ENCODE results near the gene KIF26A.
"Not testable (repeated sequence)": the region's sequence is repeated elsewhere in the genome, so short reads cannot be mapped to it uniquely, and the experiment has no call there.

The KIF26A gene

DNA sequence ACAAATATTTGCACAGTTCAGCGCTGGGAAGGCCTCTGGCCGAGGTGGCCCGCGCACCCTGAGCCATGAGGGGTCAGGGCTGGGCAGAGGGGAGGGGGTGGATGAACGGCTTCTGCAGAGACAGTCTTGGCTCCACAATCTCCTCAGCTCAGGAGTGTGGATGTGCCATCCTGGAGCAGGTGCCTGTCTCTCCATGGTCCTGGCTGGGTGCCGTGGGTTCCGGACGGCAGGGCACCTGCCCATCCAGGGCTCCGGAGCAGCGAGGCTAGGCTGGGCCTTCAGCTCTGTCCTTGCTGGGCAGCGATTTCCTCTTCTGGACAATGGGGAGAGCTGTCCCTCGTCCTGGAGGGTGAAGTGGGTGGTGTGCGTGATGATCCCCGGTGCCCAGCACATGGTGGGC, 55.6 kb downstream of the KIF26A start:
- DNase-seq (ENCODE audit: low read depth), result no peak

DNA sequence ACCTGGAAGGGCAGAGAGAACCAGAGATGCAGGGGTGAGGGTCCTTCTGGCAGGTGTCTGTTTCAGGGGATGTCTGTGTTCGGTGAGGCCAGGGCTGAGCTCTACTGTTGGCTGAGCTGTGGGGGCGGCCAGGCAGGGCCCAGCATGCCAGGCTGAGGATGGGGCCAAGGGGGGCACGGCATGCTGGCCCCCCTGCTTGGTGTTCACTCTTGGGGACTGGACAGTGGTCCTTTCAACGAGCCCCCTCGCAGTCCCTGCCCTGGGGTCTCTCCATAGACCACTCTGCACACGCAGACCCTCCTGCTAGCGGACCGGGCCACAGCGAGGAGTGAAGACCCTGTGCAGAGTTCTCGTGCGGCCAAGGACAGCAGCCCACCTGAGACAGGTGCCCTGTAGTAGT, 56.3 kb downstream of the KIF26A start:
- no peak for DNase-seq (ENCODE audit: low read depth)

DNA sequence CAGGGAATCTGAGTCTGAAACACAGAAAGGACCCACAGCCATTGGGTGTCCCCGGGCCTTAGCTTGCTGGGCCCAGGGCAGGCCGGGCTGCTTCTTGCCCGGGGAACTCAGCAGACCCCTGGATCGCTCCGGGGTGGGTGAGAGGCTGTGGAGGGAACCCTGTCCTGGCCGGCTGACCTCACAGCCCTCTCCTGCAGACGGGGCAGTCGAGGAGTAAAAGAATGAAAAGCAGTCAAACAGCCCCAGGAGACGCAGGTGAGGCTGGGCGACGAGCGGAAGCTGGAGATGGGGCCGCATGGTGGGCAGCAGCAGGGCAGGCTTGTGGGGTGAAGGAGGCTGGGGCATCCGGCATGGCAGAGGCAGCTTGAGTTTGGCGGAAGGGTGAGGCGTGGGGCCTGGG, 57.0 kb downstream of the KIF26A start:
- DNase-seq (ENCODE audit: low read depth), result no peak

- DNase-seq (ENCODE audit: low read depth), result no peak
Observed at GRCh38 chr14:104195878-104196277, 57.5 kb downstream of the KIF26A start.

DNA sequence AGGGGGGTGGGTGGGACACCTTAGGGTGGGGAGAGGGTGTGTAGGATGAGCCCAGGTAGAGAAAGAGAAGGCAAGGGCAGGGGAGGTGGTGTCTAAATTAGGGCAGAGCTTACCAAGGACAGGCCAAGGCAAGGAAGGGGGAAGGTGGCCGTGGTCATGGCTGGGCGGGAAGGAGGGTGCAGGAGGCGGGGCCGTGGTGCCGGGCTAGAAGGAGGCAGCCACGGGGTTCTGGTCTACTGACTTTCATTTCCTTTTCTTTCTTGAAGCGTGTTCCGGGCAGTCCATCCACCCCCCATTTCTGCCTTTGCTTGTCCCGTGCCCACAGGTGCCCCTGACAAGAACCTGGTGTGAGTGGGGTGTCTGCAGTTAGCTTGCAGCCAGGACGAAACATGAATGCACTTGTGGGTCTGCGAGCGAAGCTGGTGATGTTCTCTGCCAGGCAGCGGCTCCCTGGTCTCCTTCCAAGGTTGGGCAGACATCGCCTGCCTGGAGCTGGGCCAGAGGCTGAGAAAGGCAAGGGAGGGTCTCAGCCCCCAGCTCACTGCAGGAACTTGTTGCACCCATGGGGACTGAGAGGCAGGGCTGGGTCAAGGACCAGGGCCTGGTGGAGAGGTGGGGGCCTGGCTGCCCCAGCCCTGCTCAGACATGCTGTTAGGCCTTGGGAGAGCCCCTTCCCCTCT, 58.2 kb downstream of the KIF26A start:
- DNase-seq (ENCODE audit: low read depth), result no peak

GRCh38 chr14:104197449-104198247, 59.3 kb downstream of the KIF26A start:
- no peak for DNase-seq (ENCODE audit: low read depth)

DNA sequence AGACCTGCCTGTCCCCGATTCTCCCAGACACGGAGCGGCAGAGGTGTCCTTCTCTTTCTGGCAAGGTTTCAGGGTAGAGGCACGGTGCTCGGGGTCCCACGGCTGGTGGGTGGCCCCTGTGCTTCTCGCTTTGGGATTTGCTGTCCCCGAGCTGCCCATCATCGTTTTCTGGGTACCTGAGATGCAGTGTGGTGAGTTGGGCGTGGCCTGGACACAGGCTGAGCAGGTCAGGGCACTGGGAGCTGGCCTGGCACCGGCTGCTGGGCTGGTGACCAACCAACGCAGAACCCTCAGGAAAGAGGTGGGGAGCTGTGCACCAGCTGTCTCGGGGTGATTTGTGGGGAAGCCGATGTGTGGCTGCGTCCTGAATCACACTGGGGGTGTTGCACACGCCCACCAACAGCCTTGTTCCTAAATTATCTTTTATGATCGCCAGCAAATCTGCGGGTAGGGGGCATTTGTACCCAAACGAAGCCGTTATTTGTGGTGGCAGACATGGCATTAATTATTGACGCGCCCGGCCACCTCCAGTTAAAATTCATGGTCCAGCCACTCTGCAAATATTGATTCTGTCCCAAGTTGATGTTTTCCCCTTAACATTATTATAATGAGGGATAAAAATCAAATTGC, 61.0 kb downstream of the KIF26A start:
- no peak for DNase-seq (ENCODE audit: low read depth)

DNA sequence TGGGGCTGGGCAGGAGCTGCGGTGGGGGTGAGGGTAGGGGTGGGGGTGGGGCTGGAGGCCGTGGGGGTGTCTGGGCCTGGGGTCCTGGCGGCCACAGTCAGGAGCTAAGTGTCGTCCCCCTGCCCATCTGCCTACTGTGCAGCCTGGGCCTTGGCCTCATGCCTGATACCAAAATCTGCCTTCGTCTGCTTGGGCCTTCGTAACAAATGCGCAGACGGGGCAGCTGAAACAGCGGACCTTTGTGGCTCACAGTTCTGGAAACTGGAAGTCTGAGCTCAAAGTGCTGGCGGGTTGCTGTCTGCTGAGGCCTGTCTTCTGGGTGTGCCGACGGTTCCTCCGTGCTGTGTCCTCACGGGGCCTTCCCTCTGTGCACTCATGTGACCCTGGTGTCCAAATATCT, 61.7 kb downstream of the KIF26A start:
- no peak for DNase-seq (ENCODE audit: low read depth)

- no peak for DNase-seq (ENCODE audit: low read depth)
Observed at GRCh38 chr14:104200591-104200990, 62.2 kb downstream of the KIF26A start.

DNA sequence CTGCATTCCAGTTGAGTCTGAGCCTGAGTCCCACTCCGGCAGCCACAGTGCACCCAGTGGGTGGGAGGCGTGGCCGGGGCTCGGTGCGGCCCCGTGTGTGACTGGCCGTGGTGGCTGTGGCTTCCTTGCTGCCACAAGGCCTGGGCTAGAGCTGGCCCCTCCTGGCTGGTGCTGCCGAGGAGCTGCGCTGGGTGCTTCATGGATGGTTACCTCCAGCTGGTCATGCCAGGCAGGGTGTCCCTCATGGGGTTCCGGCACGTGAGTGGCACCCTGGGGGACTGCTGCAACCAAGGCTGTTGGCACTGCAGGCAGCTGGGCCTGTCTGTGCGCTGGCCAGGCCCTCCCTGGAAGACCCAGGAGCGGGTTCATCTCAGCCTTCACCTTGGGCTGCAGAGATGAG, 62.7 kb downstream of the KIF26A start:
- DNase-seq (ENCODE audit: low read depth), result no peak

DNA sequence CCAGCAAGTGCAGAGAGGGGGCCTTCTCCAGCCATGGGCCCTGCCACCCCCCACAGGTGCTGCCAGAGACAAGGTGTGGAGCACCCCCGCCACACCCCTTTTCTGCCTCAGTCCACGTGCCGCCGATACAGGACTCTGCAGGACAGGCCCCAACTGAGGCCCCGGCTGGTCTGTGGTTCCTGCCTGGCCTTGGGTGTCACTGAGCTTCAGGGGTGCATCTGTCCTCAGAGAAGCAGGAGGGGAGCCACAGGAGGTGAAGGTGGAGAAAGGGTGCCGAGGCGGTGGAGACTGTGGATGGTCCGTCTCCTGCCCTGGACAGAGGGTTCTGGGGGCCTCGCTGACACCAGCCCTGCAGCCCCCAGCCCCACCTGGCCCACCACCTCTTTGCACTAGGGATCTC, 63.1 kb downstream of the KIF26A start:
- no peak for DNase-seq (ENCODE audit: low read depth)

DNA sequence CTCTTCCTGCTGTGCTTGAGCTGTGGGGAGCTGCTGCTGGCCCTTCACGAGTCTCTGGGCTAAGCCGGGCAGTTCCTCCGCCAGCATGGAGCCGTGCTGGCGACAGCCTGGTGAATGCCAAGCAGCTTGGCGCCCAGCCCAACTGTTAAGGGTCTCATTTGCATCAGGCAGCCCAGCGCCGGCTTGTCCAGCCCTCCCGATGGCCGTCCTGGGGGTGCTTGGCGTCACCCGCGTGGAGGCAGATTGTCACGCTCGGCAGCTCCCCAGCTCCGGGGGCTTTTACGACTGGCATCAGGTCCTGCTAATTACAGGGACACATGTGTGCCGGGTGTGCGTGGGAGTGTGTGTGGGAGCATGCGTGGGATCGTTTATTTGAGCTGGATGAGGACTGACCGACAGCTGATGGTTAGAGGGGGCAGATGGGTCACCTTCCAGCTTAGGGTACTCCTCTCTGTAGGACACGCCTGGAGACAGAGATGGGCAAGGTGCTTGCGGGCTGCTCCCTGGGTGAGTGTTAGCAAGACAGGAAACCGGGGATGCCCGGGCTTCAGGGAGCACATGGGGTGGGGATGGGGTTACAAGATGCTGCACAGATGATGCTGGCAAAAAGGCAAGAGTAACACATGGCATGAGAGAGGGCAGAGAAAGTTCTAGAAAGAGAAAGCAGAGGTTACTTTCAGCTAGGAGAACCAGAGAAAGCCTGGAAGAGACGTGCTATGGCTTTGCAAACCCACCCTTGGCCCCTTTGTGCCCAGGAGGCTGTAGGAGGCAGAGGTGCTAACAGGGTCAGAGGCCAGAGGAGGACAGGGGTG, 64.1 kb downstream of the KIF26A start:
- DNase-seq (ENCODE audit: low read depth), result no peak

DNA sequence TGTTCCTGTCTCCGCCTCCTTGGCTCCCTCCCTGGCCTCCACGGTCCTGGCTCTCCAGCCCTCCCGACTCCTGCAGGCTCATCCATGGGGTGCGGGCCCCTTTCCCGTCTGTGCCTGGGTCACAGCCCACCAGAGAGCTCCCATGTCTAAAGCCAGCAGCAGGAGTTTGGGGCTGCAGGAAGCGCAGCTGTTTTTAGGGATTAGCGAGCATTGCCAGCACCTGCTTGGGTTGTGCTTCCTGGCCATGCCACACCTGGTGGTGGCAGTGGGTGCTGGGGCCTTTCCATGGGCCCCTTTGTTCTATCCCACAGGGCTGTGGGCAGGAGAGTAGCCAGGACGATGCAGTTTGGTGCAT, 64.7 kb downstream of the KIF26A start:
- no peak for DNase-seq (ENCODE audit: low read depth)

DNA sequence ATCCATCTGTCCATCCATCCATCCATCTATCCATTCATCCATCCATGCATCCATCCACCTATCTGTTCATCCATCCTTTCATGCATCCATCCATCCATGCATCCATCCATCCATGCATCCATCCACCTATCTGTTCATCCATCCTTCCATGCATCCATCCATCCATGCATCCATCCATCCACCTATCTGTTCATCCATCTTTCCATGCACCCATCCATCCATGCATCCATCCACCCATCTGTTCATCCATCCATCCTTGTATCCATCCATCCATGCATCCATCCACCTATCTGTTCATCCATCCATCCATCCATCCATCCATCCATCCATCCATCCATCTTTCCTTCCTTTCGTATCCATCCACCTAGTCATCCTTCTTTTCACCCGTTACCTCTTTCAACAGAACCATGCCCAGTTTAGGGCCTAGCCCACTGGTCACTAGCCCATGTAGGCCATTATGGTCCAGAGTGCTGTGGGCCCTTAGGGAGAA, 66.3 kb downstream of the KIF26A start:
- no peak for DNase-seq (ENCODE audit: low read depth)

DNA sequence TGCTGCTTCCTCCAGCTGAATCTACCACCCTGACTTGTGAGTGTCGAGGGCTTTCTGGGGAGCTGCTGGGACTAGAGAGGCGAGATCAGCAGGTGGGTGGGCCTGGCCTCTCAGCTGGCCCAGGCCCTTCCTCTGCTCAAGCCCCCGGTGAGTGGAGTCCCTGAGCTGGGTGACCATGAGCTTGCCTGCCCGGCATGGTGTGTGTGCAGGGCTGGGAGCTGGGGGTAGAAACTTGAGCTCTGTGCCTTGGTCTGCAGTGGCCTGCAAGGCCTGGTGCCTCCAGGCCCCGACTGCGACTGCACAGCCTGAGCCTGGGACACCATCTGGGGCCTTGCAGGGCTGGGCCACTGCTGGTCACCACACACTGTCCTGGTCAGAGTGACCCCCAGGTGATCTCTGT, 67.4 kb downstream of the KIF26A start:
- no peak for DNase-seq (ENCODE audit: low read depth)

GRCh38 chr14:104206281-104206904, 68.0 kb downstream of the KIF26A start:
- no peak for DNase-seq (ENCODE audit: low read depth)

GRCh38 chr14:104207142-104208014, 69.0 kb downstream of the KIF26A start:
- DNase-seq (ENCODE audit: low read depth), result no peak

- DNase-seq (ENCODE audit: low read depth), result not testable (repeated sequence)
Observed at GRCh38 chr14:104208015-104208295, 69.6 kb downstream of the KIF26A start.

GRCh38 chr14:104208331-104208730, 69.9 kb downstream of the KIF26A start:
- not testable (repeated sequence) for DNase-seq (ENCODE audit: low read depth)

- not testable (repeated sequence) for DNase-seq (ENCODE audit: low read depth)
Observed at GRCh38 chr14:104209071-104209470, 70.7 kb downstream of the KIF26A start.

Data from stimulated activated CD8-positive, alpha-beta memory T cell treated with anti-CD3 and anti-CD28 coated beads, Interleukin-15, amount 100 ng/mL, for 1 hour (primary cell).